Right atrium auricular region (tissue), 2 donors: ENCODE results near the gene SLF1. TPM values are rescaled to one million over a fixed set of nuclear protein-coding genes. Genes with fewer than 3 reads are reported as not detected.
A peak's percentile ranks its signal among the peaks of the same experiment; 100 is the strongest.

ENCODE experiments used
- DNase-seq: peaks from one replicate; pipeline ENCODE4 v3.0.0-alpha.2; 2019; ENCODE audit warnings: low spot score
- H3K27ac ChIP-seq, 2 donors: fragments of 200-600 bp; sonication (generic); 1 replicate in 1 of 2; 2 replicates in 1 of 2; pipeline ENCODE4 v1.5.1; 2016 to 2019
- H3K27me3 ChIP-seq, 2 donors: fragments of 200-600 bp; sonication (generic); one replicate each; pipeline versions ENCODE4 v1.5.1 to v1.6.0; 2017 to 2019
- H3K36me3 ChIP-seq: fragments of 200-600 bp; sonication (generic); one replicate; pipeline ENCODE4 v1.5.1; 2016
- H3K4me1 ChIP-seq, 2 donors: fragments of 200-600 bp; sonication (generic); one replicate each; pipeline versions ENCODE4 v1.5.1 to v1.6.0; 2017 to 2019
- H3K4me3 ChIP-seq, 2 donors: fragments of 200-600 bp; sonication (generic); 1 replicate in 1 of 2; 2 replicates in 1 of 2; pipeline ENCODE4 v1.5.1; 2017 to 2019; ENCODE audit warnings: mild to moderate bottlenecking in 1 of 2, moderate library complexity in 1 of 2
- H3K9me3 ChIP-seq, 2 donors: fragments of 200-600 bp; sonication (generic); one replicate each; pipeline ENCODE4 v1.5.1; 2019
- CTCF ChIP-seq, 2 donors: fragments of 200-600 bp; sonication (generic); IDR thresholded peaks; one replicate each; pipeline ENCODE4 v1.5.1; 2019; ENCODE audit warnings: antibody characterized with exemption in 2 of 2
- total RNA-seq, 2 donors: library from RNA; depleted of rRNA; stranded (reverse); fragments of >200 nt; gene quantifications; one replicate each; pipeline ENCODE4 v1.1.0, GENCODE V29; 2016

SLF1 gene
- total RNA-seq, 2 donors from 2014 or later, result 3.5 to 4.6 TPM

GRCh38 chr5:94693043-94693822 is 74.8 kb downstream of the SLF1 start:
- no peak for DNase-seq
- peak in 1 of 2 donors; percentile 53 for TF ChIP-seq CTCF (IDR thresholded peaks at IDR 0.05)
- peak overlapping the region in 1 of 2 donors; percentile 51 for H3K27ac ChIP-seq
- H3K36me3 ChIP-seq, result no peaks in the 10 kb centered on the region
- no peaks in the 10 kb centered on the region for H3K27me3 ChIP-seq
- no peaks in the 10 kb centered on the region for H3K9me3 ChIP-seq
- no peak overlapping the region for H3K4me3 ChIP-seq
- peaks cover 0 to 4% of the 10 kb centered on the region in 2 donors for H3K4me1 ChIP-seq

- Histone ChIP-seq H3K4me3 (no peak overlapping the region), H3K27me3 (no peaks in the 10 kb centered on the region), H3K27ac (no peak overlapping the region), H3K36me3 (no peaks in the 10 kb centered on the region), H3K9me3 (no peaks in the 10 kb centered on the region), H3K4me1 (peaks cover 0 to 4% of the 10 kb centered on the region in 2 donors)
- TF ChIP-seq CTCF (IDR thresholded peaks at IDR 0.05), result no peak
- no peak for DNase-seq
Measured at GRCh38 chr5:94693845-94694370, 75.4 kb downstream of the SLF1 start.

GRCh38 chr5:94694671-94695070 is 76.2 kb downstream of the SLF1 start:
- Histone ChIP-seq H3K4me1 (peaks cover 0 to 4% of the 10 kb centered on the region in 2 donors), H3K27ac (no peak overlapping the region), H3K9me3 (no peaks in the 10 kb centered on the region), H3K27me3 (no peaks in the 10 kb centered on the region), H3K4me3 (no peak overlapping the region), H3K36me3 (no peaks in the 10 kb centered on the region)
- DNase-seq, result no peak
- TF ChIP-seq CTCF (IDR thresholded peaks at IDR 0.05), result no peak

GRCh38 chr5:94698197-94698596 is 79.7 kb downstream of the SLF1 start:
- Histone ChIP-seq H3K4me1 (no peaks in the 10 kb centered on the region), H3K27me3 (no peaks in the 10 kb centered on the region), H3K9me3 (no peaks in the 10 kb centered on the region), H3K36me3 (no peaks in the 10 kb centered on the region), H3K27ac (no peak overlapping the region), H3K4me3 (no peak overlapping the region)
- DNase-seq, result no peak
- TF ChIP-seq CTCF (IDR thresholded peaks at IDR 0.05), result no peak

- Histone ChIP-seq H3K9me3 (no peaks in the 10 kb centered on the region), H3K27me3 (no peaks in the 10 kb centered on the region), H3K36me3 (no peaks in the 10 kb centered on the region), H3K27ac (no peak overlapping the region), H3K4me3 (no peak overlapping the region), H3K4me1 (no peaks in the 10 kb centered on the region)
- no peak for TF ChIP-seq CTCF (IDR thresholded peaks at IDR 0.05)
- DNase-seq, result no peak
Measured at GRCh38 chr5:94699562-94699961, 81.1 kb downstream of the SLF1 start.
